Fibroblast of peridontal ligament (primary cell): ENCODE data around the gene ZC3H12C.
"Not testable (repeated sequence)": the region's sequence is repeated elsewhere in the genome, so short reads cannot be mapped to it uniquely, and the experiment has no call there.

Experiments used
- DNase-seq: peaks from one replicate; pipeline ENCODE4 v3.0.0-alpha.2; 2010; ENCODE audit errors: extremely low read depth

ZC3H12C gene

DNA sequence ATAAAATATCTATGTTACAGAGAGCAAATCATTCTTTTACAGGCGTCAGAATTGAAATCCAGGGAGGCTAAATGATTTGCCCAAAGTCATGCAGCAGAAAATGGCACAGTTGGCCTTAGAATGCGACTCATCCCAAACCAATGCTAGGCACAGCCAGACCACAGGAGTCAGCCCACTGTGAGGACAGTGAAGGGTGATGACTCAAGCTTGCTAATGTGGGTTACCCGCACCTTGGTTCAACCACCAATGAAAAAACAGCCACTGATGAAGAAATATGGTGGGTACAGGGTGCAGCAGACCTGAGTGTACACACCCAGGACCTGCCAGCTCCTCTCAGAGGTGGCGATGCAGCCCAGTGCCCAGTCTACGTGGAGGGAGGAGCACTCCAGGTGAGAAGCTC is 89.7 kb downstream of the ZC3H12C start:
- DNase-seq: peak; percentile 45

DNA sequence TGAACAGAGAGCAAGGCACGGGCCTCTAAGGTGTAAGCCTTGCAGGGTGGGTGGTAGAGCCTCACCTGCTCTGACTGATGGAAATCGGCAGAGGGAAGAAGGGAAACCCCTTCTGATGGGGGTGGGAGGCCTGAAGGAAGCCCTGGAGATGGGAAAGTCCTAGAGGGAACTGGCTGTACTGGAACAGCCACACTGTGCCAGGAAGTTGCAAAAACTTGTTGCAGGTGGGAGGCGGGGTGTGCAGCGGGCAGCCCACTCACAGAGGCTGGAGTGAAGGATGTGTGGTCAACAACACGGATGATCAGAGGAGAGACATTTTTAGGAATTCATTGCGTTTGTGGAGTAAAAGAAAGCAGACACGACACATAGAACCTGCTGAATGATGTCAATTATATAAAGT is 91.3 kb downstream of the ZC3H12C start:
- DNase-seq: no peak

DNA sequence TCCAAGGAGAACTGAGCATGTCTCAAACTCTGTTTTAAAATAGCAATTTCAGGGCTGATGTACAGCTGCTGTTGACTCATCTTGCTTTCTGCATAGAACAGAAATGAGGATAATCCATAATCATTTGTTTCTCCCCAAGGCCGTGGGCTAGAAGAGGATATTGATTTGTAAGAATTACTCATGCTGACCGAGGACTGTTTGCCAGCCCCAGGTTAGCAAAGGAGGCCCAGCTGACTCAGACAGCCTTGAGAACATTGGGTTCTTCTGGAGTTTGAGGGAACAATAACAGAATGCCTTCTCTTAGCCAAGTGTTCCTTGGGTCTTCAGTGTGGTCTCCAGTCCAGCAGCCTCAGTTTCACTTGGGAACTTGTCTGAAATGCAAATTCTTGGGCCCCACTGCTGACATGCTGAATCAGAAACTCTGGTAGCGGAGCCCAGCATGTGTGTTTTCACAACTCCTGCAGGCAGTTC is 92.0 kb downstream of the ZC3H12C start:
- peak; percentile 65 for DNase-seq

DNA sequence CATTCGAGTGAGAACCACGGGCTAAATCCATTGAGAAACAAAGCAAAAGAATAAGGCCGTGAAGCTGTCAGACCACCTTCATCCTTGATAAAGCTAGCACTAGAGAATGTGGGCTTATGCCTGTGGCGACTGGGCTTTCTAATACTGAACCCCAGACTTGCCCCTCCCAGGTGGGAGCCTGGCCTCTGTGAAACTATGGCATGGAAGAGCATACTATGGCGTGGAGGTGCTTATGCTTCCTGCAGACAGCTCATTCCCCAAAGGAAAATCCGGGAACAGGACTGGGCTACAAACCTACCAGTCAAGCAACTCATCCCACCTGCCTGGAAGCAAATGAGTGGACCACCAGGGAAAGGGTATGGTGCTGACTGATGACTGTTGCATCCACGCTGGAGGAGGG is 92.4 kb downstream of the ZC3H12C start:
- DNase-seq: no peak

DNA sequence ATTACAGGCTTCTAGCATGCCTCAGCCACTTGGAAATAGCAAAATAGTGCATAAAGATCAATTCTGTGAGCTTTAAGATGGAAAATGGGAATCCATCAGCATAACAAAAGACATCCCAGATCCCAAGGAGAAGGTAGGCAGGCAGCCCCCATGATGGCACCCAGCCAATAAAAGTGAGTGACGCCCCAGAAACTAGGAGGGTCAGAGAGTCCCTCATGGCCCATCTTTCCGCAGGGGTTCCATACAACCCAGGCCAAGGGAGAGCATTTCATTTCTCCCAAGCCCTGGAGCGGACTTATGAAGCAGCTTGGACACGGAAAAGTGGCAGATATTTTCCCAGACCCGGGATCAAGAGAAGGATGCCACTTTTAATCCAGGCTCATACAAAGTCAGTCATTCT is 93.3 kb downstream of the ZC3H12C start:
- no peak for DNase-seq

DNA sequence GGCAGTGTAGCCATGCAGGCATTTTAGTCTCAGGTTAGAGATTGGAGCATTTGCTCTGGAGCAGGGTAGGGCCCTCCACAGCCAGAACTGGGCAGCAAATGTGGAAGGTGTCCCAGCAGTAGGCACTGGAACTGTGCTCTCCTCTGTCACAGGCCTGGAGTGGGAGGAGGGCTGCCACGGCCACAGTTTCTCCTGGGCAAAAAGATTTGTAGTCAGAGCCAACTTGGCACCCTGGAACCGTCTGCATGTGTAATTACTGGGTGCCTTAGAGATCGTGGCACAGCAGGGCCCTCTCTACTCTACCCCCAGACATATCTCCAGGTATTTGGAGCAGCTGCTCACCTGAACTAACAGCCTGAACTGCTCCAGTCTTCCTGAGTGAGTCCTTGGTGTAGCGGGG is 93.7 kb downstream of the ZC3H12C start:
- no peak for DNase-seq

DNA sequence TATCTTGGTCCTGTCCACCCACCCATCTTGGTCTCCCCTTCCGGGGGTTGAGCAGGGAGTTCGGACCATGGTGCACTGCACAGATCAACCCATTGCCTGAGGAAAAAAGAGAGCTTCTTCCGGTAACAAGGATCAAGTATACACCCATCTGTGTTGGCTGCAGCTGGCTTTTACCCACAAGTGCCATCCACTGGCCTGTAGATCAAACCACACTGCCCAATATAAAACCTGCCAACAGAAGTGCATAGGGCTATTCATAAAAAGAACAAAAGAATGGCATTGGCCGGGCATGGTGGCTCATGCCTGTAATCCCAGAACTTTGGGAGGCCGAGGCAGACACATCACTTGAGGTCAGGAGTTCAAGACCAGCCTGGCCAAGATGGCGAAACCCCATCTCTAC is 94.5 kb downstream of the ZC3H12C start:
- DNase-seq: no peak

DNA sequence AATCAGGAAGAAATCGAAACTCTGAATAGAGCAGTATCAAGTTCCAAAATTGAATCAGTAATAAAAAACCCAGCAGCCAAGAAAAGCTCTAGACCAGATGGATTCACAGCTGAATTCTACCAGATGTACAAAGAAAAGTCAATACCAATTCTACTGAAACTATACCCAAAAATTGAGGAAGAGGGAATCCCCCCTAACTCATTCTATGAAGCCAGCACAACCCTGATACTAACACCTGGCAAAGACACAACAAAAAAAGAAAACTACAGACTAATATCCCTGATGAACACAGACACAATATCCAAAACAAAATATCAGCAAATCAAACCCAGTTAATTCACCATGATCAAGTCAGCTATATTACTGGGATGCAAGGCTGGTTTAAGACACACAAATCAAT is 97.7 kb downstream of the ZC3H12C start:
- DNase-seq: no peak

DNA sequence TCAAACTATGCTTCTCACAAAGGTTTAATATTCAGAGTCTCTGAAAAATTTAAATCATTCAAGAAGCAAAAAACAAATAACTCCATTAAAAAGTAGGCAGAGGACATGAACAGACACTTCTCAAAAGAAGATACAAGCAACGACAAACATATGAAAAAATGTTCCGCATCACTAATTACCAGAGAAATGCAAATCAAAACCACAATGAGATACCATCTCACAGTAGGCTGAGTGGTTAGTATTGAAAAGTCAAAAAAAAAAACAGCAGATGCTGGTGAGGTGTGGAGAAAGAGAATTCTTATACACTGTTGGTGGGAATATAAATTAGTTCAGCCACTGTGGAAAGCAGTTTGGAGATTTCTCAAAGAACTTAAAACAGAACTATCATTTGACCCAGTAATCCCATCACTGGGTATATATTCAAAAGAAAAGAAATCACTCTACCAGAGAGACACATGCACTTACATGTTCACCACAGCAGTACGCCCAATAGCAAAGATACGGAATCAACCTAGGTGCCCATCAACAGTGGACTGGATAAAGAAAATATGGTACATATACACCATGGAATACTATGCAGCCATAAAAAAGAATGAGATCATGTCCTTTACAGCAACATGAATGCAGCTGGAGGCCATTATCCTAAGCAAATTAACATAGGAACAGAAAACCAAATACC is 99.6 kb downstream of the ZC3H12C start:
- DNase-seq: not testable (repeated sequence)

DNA sequence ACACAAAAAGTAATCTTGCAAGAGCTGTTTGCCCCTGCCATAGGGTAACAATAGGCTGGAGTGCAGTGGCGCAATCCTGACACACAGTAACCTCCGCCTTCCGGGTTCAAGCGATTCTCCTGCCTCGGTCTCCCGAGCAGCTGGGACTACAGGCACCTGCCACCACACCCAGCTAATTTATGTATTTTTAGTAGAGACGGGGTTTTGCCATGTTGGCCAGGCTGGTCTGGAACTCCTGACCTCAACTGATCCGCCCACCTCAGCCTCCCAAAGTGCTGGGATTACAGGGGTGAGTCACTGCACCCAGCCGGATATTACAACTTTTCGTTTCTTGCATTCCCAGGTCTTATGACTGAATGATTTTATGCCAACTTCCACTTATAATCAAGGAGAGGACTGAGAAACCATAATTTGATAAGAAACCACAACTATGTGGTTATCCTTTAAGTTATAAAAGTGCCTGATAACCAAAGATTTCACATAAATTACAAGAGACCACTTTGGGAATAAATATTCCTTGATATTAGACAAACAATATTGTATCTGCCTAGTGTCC is 101.1 kb downstream of the ZC3H12C start:
- peak; percentile 78 for DNase-seq

DNA sequence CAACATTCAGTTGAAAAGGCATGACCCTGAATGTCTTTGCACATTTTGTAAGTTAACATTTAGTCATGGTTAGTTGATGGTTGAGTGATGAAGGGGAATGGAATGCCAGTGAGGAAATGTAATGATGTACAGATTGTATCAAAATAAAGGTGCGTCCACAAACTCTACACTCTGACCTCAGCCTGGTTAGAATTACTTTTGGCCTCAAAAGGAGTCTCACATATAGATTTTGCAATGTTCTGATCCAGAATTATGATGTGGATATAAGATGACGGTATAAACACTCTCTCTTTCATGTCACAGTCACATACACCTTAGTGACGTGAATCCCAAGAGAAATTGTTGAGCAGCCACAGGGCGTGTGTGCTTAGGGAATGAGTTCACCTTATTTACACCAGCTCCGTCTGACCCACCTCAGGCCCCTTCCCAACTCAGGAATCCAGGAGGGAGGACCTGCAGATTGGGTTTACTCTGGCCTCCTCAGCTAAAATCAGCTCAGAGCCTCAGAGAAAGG is 103.1 kb downstream of the ZC3H12C start:
- DNase-seq: peak; percentile 87

DNA sequence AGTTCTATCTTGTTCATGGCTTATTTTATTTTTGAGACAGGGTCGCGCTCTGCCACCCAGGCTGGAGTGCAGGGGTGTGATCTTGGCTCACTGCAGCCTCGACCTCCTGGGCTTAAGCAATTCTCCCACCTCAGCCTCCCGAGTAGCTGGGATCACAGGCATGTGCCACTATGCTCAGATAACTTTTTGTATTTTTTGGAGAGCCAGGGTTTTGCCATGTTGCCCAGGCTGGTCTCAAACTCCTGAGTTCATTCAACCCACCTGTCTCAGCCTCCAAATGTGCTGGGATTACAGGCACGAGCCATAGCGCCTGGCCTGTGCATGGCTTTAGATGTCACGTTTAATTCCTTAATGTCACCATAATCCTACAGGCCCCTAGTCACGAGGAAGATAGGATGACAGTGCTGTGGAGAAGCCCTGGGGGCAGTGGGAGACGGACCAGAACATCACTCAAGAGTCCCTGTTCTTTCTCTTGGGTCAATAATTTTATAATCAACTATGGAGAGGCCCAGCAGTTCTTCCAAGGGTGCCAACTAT is 103.8 kb downstream of the ZC3H12C start:
- DNase-seq: no peak

DNA sequence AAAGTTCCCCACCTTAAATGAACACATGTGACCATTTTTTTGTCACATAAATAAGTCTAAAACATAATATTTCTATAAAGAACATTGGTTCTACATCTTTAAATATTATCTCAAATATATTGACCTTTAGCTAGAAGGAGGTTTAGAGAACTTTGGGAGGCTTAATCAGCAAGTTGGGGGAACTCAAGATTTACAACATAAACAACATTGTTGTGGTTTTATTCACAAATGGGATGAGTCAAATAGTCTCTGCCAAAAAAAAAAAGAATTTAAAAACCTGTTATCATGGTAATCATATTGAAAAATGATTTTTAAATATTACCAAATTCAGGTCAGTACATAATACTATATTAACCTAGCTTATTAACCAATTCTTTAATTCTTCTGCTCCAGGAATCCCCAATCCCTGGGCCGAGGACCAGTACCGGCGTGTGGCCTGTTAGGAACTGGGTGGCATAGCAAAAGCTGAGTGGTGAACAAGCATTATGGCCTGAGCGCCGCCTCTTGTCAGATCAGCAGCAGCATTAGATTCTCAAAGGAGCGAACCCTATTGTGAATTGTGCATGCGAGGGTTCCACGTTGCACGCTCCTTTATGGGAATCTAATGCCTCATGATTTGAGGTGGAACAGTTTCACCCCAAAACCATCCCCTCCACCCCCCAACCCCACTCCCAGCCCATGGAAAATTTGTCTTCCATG is 105.0 kb downstream of the ZC3H12C start:
- peak; percentile 55 for DNase-seq

DNA sequence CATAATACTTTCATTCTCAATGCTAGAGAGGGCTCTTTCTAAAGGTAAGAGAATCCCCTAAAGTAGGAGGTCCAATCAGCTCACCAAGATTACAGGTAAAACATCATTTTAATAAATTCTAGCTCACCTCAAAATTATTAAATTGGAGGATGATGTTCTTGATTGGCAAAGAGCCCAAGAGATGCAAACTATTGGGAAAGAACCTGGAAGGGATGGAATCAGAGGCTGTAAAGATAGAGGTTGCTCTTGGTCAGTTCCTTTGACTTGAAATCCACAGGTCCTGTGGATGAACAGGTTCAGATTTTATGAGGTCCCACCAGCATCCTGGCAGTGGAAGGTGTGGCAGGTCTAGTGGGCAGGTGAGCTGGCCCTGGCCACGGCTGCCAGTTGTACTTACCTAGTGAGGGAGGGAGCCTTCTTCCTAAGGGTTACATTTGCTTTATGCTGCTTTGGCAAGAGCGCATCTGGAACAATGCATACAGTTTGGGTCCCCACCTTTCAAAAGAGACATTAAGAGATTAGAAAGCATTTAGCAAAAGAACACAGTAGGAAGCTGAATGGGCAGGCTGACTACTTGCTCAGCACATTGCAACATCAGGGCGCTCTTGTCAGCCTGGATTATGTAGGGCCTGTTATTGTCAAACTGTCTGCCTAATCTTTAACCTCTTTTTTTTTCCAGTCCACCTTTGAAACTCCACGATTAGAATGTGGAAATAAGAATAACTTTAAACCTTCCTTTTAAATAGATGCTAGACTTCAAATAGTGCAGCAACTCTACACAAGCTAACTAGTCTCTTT is 106.2 kb downstream of the ZC3H12C start:
- DNase-seq: no peak

DNA sequence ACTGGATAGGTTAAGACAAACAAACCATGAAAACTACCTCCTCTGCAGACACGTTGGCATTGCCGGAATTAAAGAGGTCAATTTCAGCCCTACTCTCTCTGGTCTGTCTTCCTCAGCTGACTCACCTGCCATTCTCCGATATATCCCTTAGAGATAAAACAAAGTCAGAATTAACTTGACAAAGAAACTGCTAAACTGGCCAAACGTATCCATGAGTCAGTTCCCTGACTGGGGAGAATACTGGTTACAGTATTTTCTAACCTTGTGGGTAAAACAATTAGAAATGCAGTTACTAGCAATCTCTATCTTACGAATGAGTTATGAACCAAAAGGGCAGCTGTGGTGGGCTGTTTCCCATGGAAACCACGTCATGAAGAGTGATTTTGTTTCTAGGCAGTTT is 107.0 kb downstream of the ZC3H12C start:
- DNase-seq: peak; percentile 35

DNA sequence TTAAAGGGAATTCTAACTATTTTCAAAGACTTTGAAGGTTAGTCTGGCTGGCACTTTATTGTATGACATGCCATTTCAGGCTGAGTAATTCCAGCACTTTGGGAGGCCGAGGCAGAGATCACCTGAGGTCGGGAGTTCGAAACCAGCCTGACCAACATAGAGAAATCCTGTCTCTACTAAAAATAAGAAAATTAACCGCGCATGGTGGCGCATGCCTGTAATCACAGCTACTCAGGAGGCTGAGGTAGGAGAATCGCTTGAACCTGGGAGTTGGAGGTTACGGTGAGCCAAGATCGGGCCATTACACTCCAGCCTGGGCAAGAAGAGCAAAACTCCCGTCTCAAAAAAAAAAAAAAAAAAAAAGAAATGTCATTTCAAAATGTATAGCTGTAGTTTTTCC is 107.6 kb downstream of the ZC3H12C start:
- no peak for DNase-seq

DNA sequence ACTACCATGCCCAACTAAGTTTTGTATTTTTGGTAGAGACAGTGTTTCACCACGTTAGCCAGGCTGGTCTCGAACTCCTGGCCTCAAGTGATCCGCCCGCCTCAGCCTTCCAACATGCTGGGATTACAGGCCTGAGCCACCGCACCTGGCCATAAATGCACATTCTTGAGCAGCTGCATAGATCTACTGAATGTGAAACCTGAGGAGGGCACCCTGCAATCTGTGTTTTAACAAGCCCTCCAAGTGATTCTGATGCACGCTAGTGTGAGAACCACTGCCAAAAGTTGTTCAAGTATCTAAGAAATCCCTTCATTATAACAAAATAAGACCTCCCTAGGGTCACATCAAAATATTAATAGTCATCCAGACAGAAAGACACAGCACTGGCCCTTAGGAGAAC is 113.9 kb downstream of the ZC3H12C start:
- no peak for DNase-seq

DNA sequence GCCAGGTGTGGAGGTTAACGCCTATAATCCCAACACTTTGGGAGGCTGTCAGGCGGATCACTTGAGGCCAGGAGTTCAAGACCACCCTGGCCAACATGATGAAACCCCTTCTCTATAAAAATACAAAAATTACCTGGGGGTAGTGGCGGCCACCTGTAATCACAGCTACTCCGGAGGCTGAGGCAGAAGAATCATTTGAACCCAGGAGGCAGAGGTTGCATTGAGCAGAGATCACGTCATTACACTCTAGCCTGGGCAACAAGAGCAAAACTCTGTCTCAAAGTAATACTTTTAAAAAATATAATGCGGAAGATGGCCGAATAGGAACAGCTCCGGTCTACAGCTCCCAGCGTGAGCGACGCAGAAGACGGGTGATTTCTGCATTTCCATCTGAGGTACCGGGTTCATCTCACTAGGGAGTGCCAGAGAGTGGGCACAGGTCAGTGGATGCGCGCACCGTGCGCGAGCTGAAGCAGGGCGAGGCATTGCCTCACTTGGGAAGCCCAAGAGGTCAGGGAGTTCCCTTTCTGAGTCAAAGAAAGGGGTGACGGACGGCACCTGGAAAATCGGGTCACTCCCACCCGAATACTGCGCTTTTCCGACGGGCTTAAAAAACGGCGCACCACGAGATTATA is 115.6 kb downstream of the ZC3H12C start:
- not testable (repeated sequence) for DNase-seq

DNA sequence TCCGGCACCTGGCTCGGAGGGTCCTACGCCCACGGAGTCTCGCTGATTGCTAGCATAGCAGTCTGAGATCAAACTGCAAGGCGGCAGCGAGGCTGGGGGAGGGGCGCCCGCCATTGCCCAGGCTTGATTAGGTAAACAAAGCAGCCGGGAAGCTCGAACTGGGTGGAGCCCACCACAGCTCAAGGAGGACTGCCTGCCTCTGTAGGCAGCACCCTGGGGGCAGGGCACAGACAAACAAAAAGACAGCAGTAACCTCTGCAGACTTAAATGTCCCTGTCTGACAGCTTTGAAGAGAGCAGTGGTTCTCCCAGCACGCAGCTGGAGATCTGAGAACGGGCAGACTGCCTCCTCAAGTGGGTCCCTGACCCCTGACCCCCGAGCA is 116.1 kb downstream of the ZC3H12C start:
- not testable (repeated sequence) for DNase-seq

DNA sequence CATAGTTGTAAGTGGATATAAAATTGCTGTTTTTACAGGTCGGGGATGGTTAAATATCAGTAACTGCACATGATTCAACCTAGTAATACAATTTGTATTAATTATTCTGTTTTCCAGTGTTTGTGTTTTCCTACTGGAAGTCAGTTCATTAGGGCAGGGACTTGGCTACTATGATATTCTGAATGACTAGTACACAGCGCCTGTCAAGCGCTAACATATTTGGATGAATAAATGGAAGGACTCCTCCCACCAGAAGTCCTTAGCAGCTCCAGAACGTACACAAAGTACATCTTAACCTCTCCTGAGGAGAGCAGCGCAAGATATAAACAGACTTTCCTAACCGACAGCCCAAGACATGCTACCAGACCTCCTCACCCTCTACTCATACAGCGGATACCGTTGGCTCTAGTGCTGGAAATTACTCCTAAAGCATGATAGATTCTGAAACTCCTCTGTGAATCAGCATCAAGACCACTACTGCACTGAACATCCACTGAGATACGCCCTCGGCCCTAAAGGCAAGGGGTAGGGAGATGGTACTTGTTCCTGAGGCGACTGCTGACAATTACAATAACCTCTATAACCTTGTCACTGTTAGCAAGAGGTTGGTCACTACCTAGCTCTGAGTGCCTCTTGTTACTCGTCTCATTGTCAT is 124.2 kb downstream of the ZC3H12C start:
- DNase-seq: no peak

DNA sequence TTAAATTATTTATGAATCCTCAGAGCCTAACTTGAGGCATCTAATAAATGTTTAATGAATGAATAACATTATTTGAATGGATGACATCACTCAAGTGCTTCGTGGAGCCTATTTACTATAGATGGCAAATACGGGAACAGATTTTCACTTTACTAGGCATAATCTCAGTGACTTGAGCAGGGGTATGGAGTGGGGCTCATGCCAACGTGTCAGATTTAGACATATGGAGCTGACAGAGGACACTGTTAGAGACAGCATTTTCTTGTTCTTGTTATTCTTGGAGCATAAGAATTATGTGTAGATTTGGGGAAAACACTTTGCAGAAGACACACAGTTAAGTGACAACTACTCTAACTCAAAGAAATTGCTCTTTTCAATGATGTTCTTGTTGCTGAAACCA is 124.7 kb downstream of the ZC3H12C start:
- DNase-seq: no peak
